Smooth muscle cell (in vitro differentiated cells): ENCODE data around the gene RPS19BP1. TPM values are rescaled to one million over a fixed set of nuclear protein-coding genes. Genes with fewer than 3 reads are reported as not detected.
"Not testable (repeated sequence)": the region's sequence is repeated elsewhere in the genome, so short reads cannot be mapped to it uniquely, and the experiment has no call there.

ENCODE experiments used
- DNase-seq: peaks from one replicate; lab custom pipeline; 2025; ENCODE audit not compliant: unreplicated experiment; lab: John Stamatoyannopoulos, UW
- H2AFZ ChIP-seq: fragments of 200-600 bp; sonication (generic); 2 replicates; pipeline ENCODE4 v1.6.0; 2016; ENCODE audit warnings: antibody characterized with exemption, low read depth, mild to moderate bottlenecking
- H3F3A ChIP-seq: fragments of 200-600 bp; sonication (generic); 2 replicates; pipeline ENCODE4 v1.6.0; 2017; ENCODE audit warnings: antibody characterized with exemption, low read depth
- H3K27ac ChIP-seq: fragments of 200-600 bp; sonication (generic); 2 replicates; pipeline ENCODE4 v1.5.1; 2016; ENCODE audit warnings: low read depth, mild to moderate bottlenecking
- H3K27me3 ChIP-seq: fragments of 200-600 bp; sonication (generic); 2 replicates; pipeline ENCODE4 v1.6.1; 2016; ENCODE audit warnings: low read depth, mild to moderate bottlenecking
- H3K36me3 ChIP-seq: fragments of 200-600 bp; sonication (generic); 2 replicates; pipeline ENCODE4 v1.5.1; 2016; ENCODE audit warnings: low read depth
- H3K4me1 ChIP-seq: fragments of 200-600 bp; sonication (generic); 2 replicates; pipeline ENCODE4 v1.5.1; 2016; ENCODE audit warnings: low read depth
- H3K4me2 ChIP-seq: fragments of 200-600 bp; sonication (generic); 2 replicates; pipeline ENCODE4 v1.6.0; 2016; ENCODE audit warnings: mild to moderate bottlenecking
- H3K4me3 ChIP-seq: fragments of 200-600 bp; sonication (generic); 2 replicates; pipeline ENCODE4 v1.5.1; 2016; ENCODE audit warnings: mild to moderate bottlenecking
- H3K79me2 ChIP-seq: fragments of 200-600 bp; sonication (generic); 2 replicates; pipeline ENCODE4 v1.6.0; 2016; ENCODE audit warnings: low read depth, mild to moderate bottlenecking
- H3K9ac ChIP-seq: fragments of 200-600 bp; sonication (generic); 2 replicates; pipeline ENCODE4 v1.6.0; 2016; ENCODE audit warnings: low read depth
- H3K9me3 ChIP-seq: fragments of 200-600 bp; sonication (generic); replicated peaks from 2 replicates; pipeline ENCODE4 v1.5.1; 2016; ENCODE audit warnings: low read depth
- H4K20me1 ChIP-seq: fragments of 200-600 bp; sonication (generic); 2 replicates; pipeline ENCODE4 v1.6.0; 2016; ENCODE audit warnings: low read depth
- WGBS: methylation state at CpG from one replicate; pipeline ENCODE4 v1.1.7; 2016; ENCODE audit warnings: low lambda C conversion rate; 5-methylcytosine and 5-hydroxymethylcytosine counted together
- polyA plus RNA-seq: library from polyadenylated mRNA; unstranded; fragments of >200 nt; fragmentation: Nextera tagmentation; extraction: Ambion mirVana; gene quantifications from 2 replicates; pipeline ENCODE4 v1.2.1, GENCODE V29; 2016
- total RNA-seq: library from RNA; depleted of rRNA; stranded (reverse); fragments of >200 nt; gene quantifications from 2 replicates; pipeline ENCODE4 v1.2.3, GENCODE V29; 2014
- TF ChIP-seq, protein P1 (sequence below): fragments of 200-600 bp; sonication (generic); IDR thresholded peaks from 2 replicates; pipeline ENCODE4 v1.5.1; 2017; ENCODE audit warnings: borderline replicate concordance, mild to moderate bottlenecking, antibody characterized with exemption; ENCODE audit not compliant: insufficient read depth, poor library complexity, severe bottlenecking

The RPS19BP1 gene
- total and polyA plus RNA-seq, 2 experiments from 2014 or later: 71.6 to 97.1 TPM

DNA sequence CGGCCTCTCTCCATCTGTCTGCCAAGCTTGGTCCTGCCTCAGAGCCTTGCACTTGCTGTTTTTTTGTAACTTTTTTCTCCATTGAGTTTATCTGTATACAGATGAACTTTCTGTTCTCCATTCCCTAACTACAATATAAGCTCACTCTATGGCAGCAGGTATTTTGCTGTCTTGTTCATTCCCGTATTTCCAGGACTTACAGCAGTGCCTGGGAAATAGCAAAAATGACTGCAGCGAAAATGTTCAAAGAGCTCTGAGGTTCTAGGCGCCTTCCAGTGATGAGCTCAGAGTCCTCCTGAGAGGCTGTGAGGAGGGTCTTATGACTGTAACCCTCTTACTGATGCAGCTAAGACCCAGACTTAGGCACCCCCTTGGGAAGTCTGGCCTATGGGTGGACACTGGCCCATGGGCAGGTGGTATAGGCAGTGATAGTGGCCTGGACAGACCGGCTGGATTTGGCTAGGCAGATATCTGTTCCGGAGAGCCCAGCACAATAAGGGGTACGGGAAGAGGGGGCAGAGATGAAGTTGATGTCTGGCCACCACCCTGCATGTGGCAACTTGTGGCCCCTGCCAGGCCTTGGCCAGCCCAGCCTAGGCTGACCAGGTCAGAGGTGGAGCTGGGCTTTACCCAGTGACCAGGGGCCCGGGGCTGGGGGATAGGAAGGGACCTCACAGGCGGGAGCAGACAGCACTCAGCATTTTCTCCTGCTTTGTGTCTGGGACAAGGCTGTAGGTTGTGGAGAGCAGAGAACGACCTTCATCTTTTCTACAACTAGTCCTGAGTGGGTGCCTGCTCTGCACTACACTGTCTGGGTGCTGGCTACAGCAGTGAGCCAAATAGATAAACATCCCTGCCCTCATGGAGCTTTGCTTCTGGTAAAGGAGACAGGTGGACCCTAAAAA lies 7.5 kb downstream of the RPS19BP1 start:
- Histone ChIP-seq H3K4me1 (peaks cover 12% of the 10 kb centered on the region), H3K36me3 (no peaks in the 10 kb centered on the region), H4K20me1 (peaks cover 94% of the 10 kb centered on the region), H3K79me2 (peaks cover 38% of the 10 kb centered on the region), H3K4me2 (no peak overlapping the region), H3K4me3 (no peak overlapping the region), H3K27ac (no peak overlapping the region), H3K27me3 (no peaks in the 10 kb centered on the region), H3F3A (peaks cover 25% of the 10 kb centered on the region), H3K9ac (no peak overlapping the region), H3K9me3 (no peaks in the 10 kb centered on the region), H2AFZ (no peak overlapping the region)
- DNase-seq: no peak
- TF ChIP-seq, protein P1, sequence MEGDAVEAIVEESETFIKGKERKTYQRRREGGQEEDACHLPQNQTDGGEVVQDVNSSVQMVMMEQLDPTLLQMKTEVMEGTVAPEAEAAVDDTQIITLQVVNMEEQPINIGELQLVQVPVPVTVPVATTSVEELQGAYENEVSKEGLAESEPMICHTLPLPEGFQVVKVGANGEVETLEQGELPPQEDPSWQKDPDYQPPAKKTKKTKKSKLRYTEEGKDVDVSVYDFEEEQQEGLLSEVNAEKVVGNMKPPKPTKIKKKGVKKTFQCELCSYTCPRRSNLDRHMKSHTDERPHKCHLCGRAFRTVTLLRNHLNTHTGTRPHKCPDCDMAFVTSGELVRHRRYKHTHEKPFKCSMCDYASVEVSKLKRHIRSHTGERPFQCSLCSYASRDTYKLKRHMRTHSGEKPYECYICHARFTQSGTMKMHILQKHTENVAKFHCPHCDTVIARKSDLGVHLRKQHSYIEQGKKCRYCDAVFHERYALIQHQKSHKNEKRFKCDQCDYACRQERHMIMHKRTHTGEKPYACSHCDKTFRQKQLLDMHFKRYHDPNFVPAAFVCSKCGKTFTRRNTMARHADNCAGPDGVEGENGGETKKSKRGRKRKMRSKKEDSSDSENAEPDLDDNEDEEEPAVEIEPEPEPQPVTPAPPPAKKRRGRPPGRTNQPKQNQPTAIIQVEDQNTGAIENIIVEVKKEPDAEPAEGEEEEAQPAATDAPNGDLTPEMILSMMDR: no peak
- WGBS: 86% methylated on average over 10 of the region's 10 CpGs

DNA sequence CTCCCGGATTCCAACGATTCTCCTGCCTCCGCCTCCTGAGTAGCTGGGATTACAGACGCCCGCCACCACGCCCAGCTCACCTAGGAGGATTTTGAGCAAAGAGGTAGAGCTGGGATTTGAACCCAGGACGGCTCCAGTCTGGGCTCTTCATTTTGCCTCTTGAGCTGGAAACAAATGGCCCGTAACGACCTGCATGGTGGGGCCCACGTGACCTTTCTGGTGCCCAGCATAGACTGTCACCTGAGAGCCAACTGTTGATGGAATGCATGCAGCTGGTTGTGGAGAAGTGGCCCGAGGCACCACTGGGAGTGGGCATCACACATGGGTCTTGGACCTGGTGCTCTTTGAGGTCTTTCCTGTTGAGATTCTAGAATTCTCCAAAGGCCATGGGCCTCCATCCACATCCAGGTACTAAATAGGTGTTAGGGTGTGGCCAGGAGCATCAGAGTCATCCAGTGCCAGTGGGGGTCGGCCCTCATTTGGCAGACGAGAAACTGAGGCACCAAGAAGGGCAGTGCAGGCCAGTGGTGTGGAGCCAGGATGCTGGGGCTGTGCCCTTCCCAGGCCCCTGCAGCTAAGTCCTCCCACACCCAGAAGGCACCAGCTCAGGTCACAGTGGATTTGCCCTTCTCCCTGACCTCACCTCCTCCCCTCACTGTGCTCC lies 8.3 kb downstream of the RPS19BP1 start:
- H3K27ac ChIP-seq: no peak overlapping the region
- TF ChIP-seq, protein P1: no peak
- H2AFZ ChIP-seq: no peak overlapping the region
- peaks cover 25% of the 10 kb centered on the region for H3F3A ChIP-seq
- no peak overlapping the region for H3K4me2 ChIP-seq
- no peak overlapping the region for H3K9ac ChIP-seq
- no peaks in the 10 kb centered on the region for H3K9me3 ChIP-seq
- no peaks in the 10 kb centered on the region for H3K36me3 ChIP-seq
- WGBS: 92% methylated on average over 13 of the region's 13 CpGs
- H3K4me1 ChIP-seq: peaks cover 12% of the 10 kb centered on the region
- H4K20me1 ChIP-seq: peaks cover 86% of the 10 kb centered on the region
- H3K79me2 ChIP-seq: peaks cover 32% of the 10 kb centered on the region
- H3K4me3 ChIP-seq: no peak overlapping the region
- H3K27me3 ChIP-seq: no peaks in the 10 kb centered on the region
- DNase-seq: no peak

DNA sequence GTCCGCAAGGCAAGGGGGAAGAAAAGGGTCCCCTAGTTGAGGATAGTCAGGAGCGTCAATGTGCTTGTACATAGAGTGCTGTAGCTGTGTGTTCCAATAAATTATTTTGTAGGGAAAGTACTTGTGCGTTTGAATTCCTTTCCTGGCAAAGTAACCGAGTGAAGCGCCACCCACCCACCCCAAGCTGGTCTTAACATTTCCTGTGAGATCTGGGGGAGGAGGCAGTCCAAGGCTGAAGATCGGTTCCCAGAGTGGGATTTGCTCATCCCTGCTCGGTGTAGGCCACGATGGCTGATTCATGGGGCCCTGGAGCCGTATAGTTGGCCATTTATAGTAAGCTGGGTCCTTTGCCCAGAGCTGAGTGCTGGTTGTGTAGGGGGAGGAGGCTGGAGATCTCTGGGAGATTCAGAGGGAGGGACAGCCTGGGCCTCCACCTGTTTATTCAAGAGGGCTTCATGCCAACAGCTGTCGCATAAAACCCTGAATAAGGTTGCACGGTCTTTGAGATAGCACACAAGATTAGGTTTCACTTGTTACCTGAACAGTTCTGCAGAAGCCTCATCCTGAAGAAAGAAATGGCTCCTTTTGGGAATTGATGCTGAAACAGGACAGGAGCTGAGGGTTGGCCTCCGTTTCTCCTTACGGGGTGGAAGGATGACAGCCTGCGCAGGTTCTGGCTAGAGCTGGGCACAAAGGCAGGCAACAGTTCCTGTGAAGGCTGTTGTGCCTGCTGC lies 9.8 kb downstream of the RPS19BP1 start:
- Histone ChIP-seq H3K79me2 (peaks cover 29% of the 10 kb centered on the region), H3F3A (peaks cover 32% of the 10 kb centered on the region), H4K20me1 (peaks cover 72% of the 10 kb centered on the region), H2AFZ (no peak overlapping the region), H3K27ac (peak overlapping the region; percentile 99), H3K4me1 (peaks cover 22% of the 10 kb centered on the region), H3K36me3 (no peaks in the 10 kb centered on the region), H3K9me3 (no peaks in the 10 kb centered on the region), H3K4me2 (peak overlapping the region; percentile 98), H3K9ac (peak overlapping the region; percentile 99), H3K27me3 (no peaks in the 10 kb centered on the region), H3K4me3 (peak overlapping the region; percentile 95)
- 41% methylated on average over 14 of the region's 14 CpGs for WGBS
- DNase-seq: no peak
- TF ChIP-seq, protein P1: no peak

DNA sequence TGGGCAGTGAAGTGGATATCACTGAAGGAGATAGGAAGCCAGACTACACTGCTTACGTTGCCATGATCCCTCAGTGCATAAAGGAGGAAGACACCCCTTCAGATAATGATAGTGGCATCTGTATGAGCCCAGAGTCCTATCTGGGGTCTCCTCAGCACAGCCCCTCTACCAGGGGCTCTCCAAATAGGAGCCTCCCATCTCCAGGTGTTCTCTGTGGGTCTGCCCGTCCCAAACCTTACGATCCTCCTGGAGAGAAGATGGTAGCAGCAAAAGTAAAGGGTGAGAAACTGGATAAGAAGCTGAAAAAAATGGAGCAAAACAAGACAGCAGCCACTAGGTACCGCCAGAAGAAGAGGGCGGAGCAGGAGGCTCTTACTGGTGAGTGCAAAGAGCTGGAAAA lies 10.5 kb downstream of the RPS19BP1 start:
- H3K27ac ChIP-seq: peak overlapping the region; percentile 99
- H3K27me3 ChIP-seq, H3K36me3 ChIP-seq, DNase-seq, H2AFZ ChIP-seq, H3K9me3 ChIP-seq: not testable (repeated sequence)
- peaks cover 32% of the 10 kb centered on the region for H3F3A ChIP-seq
- peaks cover 29% of the 10 kb centered on the region for H3K79me2 ChIP-seq
- H4K20me1 ChIP-seq: peaks cover 66% of the 10 kb centered on the region
- H3K9ac ChIP-seq: peak overlapping the region; percentile 99
- peaks cover 22% of the 10 kb centered on the region for H3K4me1 ChIP-seq
- peak overlapping the region; percentile 98 for H3K4me2 ChIP-seq
- H3K4me3 ChIP-seq: peak overlapping the region; percentile 95
- 45% methylated on average over 5 of the region's 5 CpGs for WGBS

DNA sequence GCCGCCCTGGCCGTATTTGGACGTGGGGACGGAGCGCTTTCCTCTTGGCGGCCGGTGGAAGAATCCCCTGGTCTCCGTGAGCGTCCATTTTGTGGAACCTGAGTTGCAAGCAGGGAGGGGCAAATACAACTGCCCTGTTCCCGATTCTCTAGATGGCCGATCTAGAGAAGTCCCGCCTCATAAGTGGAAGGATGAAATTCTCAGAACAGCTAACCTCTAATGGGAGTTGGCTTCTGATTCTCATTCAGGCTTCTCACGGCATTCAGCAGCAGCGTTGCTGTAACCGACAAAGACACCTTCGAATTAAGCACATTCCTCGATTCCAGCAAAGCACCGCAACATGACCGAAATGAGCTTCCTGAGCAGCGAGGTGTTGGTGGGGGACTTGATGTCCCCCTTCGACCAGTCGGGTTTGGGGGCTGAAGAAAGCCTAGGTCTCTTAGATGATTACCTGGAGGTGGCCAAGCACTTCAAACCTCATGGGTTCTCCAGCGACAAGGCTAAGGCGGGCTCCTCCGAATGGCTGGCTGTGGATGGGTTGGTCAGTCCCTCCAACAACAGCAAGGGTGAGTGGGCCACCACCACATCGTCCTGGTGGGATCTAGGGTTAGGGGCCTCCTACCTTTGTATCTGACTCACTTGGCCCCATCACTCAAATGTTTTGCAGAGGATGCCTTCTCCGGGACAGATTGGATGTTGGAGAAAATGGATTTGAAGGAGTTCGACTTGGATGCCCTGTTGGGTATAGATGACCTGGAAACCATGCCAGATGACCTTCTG lies 11.3 kb downstream of the RPS19BP1 start:
- not testable (repeated sequence) for H3K36me3 ChIP-seq, H2AFZ ChIP-seq, H3K27me3 ChIP-seq, DNase-seq, H3K9me3 ChIP-seq
- 5% methylated on average over 26 of the region's 28 CpGs for WGBS
- H3K4me2 ChIP-seq: peak overlapping the region; percentile 98
- peaks cover 59% of the 10 kb centered on the region for H4K20me1 ChIP-seq
- H3K9ac ChIP-seq: peak overlapping the region; percentile 99
- peaks cover 34% of the 10 kb centered on the region for H3F3A ChIP-seq
- peak overlapping the region; percentile 99 for H3K27ac ChIP-seq
- H3K4me1 ChIP-seq: peaks cover 22% of the 10 kb centered on the region
- H3K79me2 ChIP-seq: peaks cover 34% of the 10 kb centered on the region
- H3K4me3 ChIP-seq: peak overlapping the region; percentile 95
